Measurements from ENCODE around the gene PCSK6.

- no peak for TF ChIP-seq CTCF (IDR thresholded peaks at IDR 0.05; ENCODE audit: insufficient read depth, low read length, poor library complexity, severe bottlenecking)
- no peak for TF ChIP-seq EZH2phosphoT487 (conservative IDR thresholded peaks at IDR 0.05; ENCODE audit: low read length)
These were observed 219.9 kb downstream of the PCSK6 start for GRCh38 chr15:101269479-101270223.
